AG04449 (cell line): ENCODE results near the gene CASR.

Experiments used
- CTCF ChIA-PET: fragments of 350-600 bp; formaldehyde crosslinking; extraction: SDS; loops from one replicate; lab custom pipeline; 2021; ENCODE audit warnings: antibody characterized with exemption; lab: Yijun Ruan, JAX
- POLR2A ChIA-PET: fragments of 400-600, 350-600 bp; formaldehyde crosslinking; extraction: SDS; loops from one replicate; lab custom pipeline; 2020; ENCODE audit warnings: antibody characterized with exemption, inconsistent platforms; lab: Yijun Ruan, JAX
- DNase-seq: peaks from one replicate; pipeline ENCODE4 v3.0.0-alpha.2; 2010; ENCODE audit warnings: low read depth, low spot score
- H3K4me3 ChIP-seq: 2 replicates; pipeline ENCODE4 v1.5.1; 2011; ENCODE audit warnings: low read depth, mild to moderate bottlenecking, control low read depth, low read length
- TF ChIP-seq, protein P1 (sequence below): IDR thresholded peaks from one replicate; pipeline ENCODE4 v1.5.1; 2011; ENCODE audit warnings: mild to moderate bottlenecking, moderate library complexity, low read length, control low read depth, inconsistent platforms; ENCODE audit not compliant: insufficient read depth; ENCODE audit errors: missing control alignments

The CASR gene

DNA sequence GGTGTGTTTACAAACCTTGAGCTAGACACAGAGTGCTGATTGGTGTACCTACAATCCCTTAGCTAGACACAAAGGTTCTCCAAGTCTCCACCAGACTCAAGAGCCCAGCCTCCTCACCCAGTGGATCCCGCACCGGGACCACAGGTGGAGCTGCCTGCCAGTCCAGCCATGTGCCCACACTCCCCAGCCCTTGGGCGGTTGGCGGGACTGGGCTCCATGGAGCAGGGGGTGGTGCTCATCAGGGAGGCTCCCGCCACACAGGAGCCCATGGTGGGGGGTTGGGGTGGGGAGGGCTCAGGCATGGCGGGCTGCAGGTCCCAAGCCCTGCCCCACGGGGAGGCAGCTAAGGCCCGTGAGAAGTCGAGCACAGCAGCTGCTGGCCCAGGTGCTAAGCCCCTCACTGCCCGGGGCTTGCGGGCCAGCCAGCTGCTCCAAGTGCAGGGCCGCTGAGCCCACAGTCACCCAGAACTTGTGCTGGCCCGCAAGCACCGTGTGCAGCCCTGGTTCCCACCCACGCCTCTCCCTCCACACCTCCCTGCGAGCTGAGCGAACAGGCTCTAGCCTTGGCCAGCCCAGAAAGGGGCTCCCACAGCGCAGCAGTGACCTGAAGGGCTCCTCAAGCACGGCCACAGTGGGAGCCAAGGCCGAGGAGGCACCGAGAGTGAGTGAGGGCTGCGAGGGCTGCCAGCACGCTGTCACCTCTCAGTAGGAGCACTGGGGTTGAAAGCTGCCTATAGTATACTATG lies 43.7 kb downstream of the CASR start:
- no peak overlapping the region for H3K4me3 ChIP-seq
- CTCF ChIA-PET: no interaction called here
- POLR2A ChIA-PET: no interaction called here
- TF ChIP-seq, protein P1, sequence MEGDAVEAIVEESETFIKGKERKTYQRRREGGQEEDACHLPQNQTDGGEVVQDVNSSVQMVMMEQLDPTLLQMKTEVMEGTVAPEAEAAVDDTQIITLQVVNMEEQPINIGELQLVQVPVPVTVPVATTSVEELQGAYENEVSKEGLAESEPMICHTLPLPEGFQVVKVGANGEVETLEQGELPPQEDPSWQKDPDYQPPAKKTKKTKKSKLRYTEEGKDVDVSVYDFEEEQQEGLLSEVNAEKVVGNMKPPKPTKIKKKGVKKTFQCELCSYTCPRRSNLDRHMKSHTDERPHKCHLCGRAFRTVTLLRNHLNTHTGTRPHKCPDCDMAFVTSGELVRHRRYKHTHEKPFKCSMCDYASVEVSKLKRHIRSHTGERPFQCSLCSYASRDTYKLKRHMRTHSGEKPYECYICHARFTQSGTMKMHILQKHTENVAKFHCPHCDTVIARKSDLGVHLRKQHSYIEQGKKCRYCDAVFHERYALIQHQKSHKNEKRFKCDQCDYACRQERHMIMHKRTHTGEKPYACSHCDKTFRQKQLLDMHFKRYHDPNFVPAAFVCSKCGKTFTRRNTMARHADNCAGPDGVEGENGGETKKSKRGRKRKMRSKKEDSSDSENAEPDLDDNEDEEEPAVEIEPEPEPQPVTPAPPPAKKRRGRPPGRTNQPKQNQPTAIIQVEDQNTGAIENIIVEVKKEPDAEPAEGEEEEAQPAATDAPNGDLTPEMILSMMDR: no peak
- DNase-seq: no peak

- TF ChIP-seq, protein P1: no peak
- CTCF ChIA-PET: no interaction called here
Measured at GRCh38 chr3:122230174-122230573, 46.7 kb downstream of the CASR start.

DNA sequence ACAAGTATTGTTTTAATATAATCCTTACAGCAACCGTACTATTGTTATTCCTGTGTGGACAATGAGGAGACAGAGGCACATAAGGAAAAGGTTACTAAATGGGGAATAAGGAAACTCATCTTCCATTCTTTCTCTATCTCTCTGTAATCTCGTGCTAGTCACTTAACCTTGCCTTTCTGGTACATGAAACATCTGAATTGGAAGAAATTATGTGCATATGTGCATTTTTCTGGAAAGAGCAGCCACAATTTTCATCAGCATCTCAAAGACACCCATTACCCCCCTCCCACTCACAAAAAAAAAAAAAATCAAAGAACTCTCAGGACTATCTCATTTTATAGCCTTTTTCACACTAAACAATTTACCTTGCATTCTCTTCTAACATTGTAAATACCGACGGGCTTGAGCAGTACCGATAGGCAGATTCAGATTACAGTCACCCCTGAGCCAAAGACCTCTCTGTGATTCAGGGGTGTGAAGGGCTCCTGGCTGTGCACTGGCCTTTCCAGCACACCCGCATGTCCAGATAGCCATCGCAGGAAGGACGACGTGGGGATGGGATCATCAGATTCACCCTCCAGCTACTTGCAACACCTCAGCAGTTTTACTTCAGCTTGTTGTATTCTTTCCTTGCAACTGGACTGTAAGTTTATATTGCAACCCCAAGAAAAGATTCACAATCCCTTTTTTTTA lies 48.1 kb downstream of the CASR start:
- no peak for DNase-seq
- H3K4me3 ChIP-seq: no peak overlapping the region
- ChIA-PET CTCF (no interaction called here), POLR2A (no interaction called here)
- TF ChIP-seq, protein P1: no peak

More at GRCh38 chr3:122230174-122230573, 46.7 kb downstream of the CASR start:
- DNase-seq: no peak
- POLR2A ChIA-PET: no interaction called here
- H3K4me3 ChIP-seq: no peak overlapping the region

- TF ChIP-seq, protein P1: no peak
- no peak overlapping the region for H3K4me3 ChIP-seq
- ChIA-PET CTCF (no interaction called here), POLR2A (no interaction called here)
- DNase-seq: no peak
Measured at GRCh38 chr3:122232485-122232884, 49.0 kb downstream of the CASR start.

GRCh38 chr3:122233101-122233952 lies 49.9 kb downstream of the CASR start:
- TF ChIP-seq, protein P1: no peak
- CTCF ChIA-PET: no interaction called here
- POLR2A ChIA-PET: no interaction called here
- H3K4me3 ChIP-seq: no peak overlapping the region
- DNase-seq: no peak

GRCh38 chr3:122234117-122234516 lies 50.6 kb downstream of the CASR start:
- ChIA-PET POLR2A (no interaction called here), CTCF (no interaction called here)
- TF ChIP-seq, protein P1: no peak
- no peak for DNase-seq
- no peak overlapping the region for H3K4me3 ChIP-seq
